Measurements from ENCODE around the gene DNAJB13. TPM values are rescaled to one million over a fixed set of nuclear protein-coding genes. Genes with fewer than 3 reads are reported as not detected.
"Not testable (repeated sequence)": the region's sequence is repeated elsewhere in the genome, so short reads cannot be mapped to it uniquely, and the experiment has no call there.

DNAJB13 gene
- total and polyA plus RNA-seq, 3 experiments from 2014 or later, result 0.31 to 0.44 TPM; not detected in 1

DNA sequence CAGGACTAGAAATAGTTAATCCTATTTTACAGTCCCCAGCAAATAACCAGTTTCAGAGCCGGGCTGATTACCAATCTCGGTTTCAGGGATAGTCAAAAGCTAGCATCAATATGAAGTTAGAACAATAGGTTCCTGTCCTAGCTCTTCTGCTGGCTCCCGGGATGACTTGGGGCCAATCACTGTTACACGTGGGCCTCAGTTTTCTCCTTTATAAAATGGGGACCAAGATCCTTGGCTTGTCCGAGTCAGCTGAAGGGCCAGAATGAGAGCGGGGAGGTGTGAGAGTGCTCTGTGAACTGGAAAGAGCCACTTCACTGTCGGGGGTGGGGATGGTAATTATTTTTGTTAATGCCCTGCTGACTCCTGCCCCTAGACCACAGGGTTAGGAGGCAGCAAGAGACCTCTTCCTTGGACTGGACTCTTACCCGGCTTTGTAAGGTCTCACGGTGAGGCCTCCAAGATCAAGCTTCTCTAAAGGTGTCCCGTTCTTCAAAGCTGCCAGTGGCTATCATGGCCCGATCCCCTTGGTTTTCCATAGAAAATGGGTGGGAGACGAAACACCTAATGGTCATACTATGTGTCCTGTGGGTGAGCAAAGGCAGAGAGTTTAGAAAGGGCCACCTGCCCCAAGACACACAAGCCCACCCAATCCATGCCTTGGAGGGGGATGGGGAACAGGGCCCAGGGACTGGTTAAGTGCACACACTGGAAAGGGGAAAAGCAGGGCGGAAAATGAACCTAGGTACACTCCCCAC, 30.4 kb downstream of the DNAJB13 start:
- H3K4me3 ChIP-seq (ENCODE audit: low read length), result peak overlapping the region; percentile 97

DNA sequence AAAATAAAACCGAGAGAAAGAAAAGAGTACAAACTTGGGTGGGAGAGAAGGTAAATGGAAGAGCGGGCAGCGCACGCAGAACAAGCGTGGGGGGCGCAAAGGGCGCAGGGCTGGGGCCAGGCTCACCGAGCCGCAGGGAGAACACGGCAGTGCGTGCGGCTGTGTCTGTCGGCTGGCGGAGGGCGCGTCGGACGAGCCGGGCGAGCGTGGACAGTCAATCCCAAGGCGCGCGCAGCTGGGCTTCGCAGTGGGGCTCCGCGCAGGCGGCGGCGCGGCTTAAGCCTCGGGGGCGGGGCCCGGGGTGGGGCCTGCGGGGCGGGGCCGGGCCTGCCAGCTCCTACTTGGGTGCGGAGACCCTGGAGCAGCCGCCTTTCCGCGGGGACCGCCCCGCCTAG, 31.8 kb downstream of the DNAJB13 start, which contains the start of gene UCP2:
UCP2 (minus strand) TSS at position 249 of the 395 bp plus-strand sequence. CDS start 4,465 bp downstream, outside the sequence.
- H3K27ac ChIP-seq (ENCODE audit: low read depth, low read length), result peak within 1 kb of the TSS; percentile 95
- peaks cover 0 to 4% (median 0%) of the 10 kb centered on the region in 5 donors for H3K9me3 Mint-ChIP-seq
- H3K9me3 ChIP-seq (ENCODE audit: low read length), result no peaks in the 10 kb centered on the region
- H3K36me3 ChIP-seq (ENCODE audit: insufficient read depth, low read length), result peaks cover 33% of the 10 kb centered on the region
- H3K27ac Mint-ChIP-seq, result peak within 1 kb of the TSS; percentile 94 to 100 (median 100)
- ChIA-PET CTCF (interaction anchor here (1.0 to 5.6 kb wide), 6 partner anchors 9 to 23 kb away, joined by 3 to 40 read pairs (median 6); no protein-coding TSS in a partner anchor), POLR2A (interaction anchor here (0.7 to 6.8 kb wide), 8 partner anchors 12 to 1999 kb away, joined by 3 to 150 read pairs (median 5); partner anchors contain the start of gene C2CD3)
- H3K27me3 ChIP-seq (ENCODE audit: insufficient read depth, low read length, poor library complexity, severe bottlenecking), result no peaks in the 10 kb centered on the region
- H3K27me3 Mint-ChIP-seq, result peaks cover 0 to 4% of the 10 kb centered on the region in 2 donors
- peaks cover 45% of the 10 kb centered on the region for H3K4me1 ChIP-seq (ENCODE audit: insufficient read depth, low read length)
- peak within 1 kb of the TSS; percentile 97 for H3K4me3 ChIP-seq (ENCODE audit: low read length)
- peak within 1 kb of the TSS; percentile 98 to 100 (median 99) for H3K4me3 Mint-ChIP-seq
- H3K4me1 Mint-ChIP-seq, result peaks cover 43 to 56% (median 47%) of the 10 kb centered on the region in 3 donors
- H3K36me3 Mint-ChIP-seq, result peaks cover 20 to 54% (median 23%) of the 10 kb centered on the region in 3 donors
- peak; percentile 72 to 88 (median 80) for DNase-seq

More for the DNA sequence above, 30.4 kb downstream of the DNAJB13 start:
- Histone ChIP-seq H3K4me1 (ENCODE audit: insufficient read depth, low read length) (peaks cover 58% of the 10 kb centered on the region), H3K9me3 (ENCODE audit: low read length) (no peaks in the 10 kb centered on the region), H3K27ac (ENCODE audit: low read depth, low read length) (peak overlapping the region; percentile 95), H3K36me3 (ENCODE audit: insufficient read depth, low read length) (peaks cover 46% of the 10 kb centered on the region), H3K27me3 (ENCODE audit: insufficient read depth, low read length, poor library complexity, severe bottlenecking) (no peaks in the 10 kb centered on the region)
- Mint-ChIP-seq H3K27me3 (peaks cover 0 to 4% of the 10 kb centered on the region in 2 donors), H3K36me3 (peaks cover 26 to 68% (median 32%) of the 10 kb centered on the region in 3 donors), H3K27ac (peak overlapping the region; percentile 94 to 100 (median 99)), H3K4me3 (peak overlapping the region; percentile 98 to 100 (median 99)), H3K4me1 (peaks cover 56 to 70% (median 60%) of the 10 kb centered on the region in 3 donors), H3K9me3 (peaks cover 0 to 4% (median 0%) of the 10 kb centered on the region in 5 donors)
- peak in 1 of 5 donors; percentile 37 for DNase-seq
- ChIA-PET POLR2A (interaction anchor here (1.0 to 6.8 kb wide), 10 partner anchors 10 to 210 kb away, joined by 3 to 150 read pairs (median 8); no protein-coding TSS in a partner anchor), CTCF (interaction anchor here (1.1 to 7.7 kb wide), 6 partner anchors 10 to 27 kb away, joined by 4 to 48 read pairs (median 22); no protein-coding TSS in a partner anchor)

DNA sequence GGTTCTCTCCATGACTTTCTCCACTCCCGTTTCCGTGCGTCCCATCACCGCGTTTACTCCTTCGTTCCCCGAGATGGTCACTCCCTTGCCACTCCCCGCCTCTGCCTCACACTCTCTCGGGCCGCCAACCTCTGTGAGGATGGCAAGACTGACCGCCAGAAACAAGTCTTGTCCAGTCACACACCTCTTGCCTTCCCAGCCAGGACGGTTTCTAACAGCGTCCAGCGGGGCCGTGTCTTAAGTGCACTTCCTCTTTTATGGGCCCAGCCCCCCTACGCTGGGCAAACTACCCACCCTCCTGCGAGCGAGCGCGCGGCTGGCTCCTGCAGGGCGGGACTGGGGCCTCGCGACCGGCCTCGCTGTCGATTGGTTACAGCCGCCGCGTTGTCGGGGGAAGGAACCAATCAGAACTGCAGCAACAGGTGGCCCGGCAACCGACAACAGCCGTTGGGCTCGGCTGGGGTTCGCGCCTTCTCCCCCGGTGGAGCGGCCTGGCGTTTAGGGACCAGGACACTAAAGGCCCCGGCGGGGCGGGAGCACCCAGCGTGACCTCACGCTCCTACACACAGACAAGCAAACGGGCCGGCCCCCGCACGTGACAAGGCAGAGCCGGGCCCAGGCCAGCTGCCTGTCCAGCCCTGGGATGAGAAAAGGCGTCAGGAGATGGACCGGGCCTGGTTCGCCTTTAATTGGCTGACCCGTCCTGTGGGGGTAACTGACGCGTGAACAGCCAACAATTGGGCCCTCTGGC, 32.3 kb downstream of the DNAJB13 start:
- peaks cover 39% of the 10 kb centered on the region for H3K4me1 ChIP-seq (ENCODE audit: insufficient read depth, low read length)
- Mint-ChIP-seq H3K4me3 (peak overlapping the region; percentile 98 to 100 (median 99)), H3K4me1 (peaks cover 38 to 50% (median 41%) of the 10 kb centered on the region in 3 donors), H3K9me3 (peaks cover 0 to 4% (median 0%) of the 10 kb centered on the region in 5 donors), H3K27ac (peak overlapping the region; percentile 94 to 100 (median 100)), H3K36me3 (peaks cover 20 to 49% (median 21%) of the 10 kb centered on the region in 3 donors), H3K27me3 (peaks cover 0 to 4% of the 10 kb centered on the region in 2 donors)
- H3K9me3 ChIP-seq (ENCODE audit: low read length), result no peaks in the 10 kb centered on the region
- H3K4me3 ChIP-seq (ENCODE audit: low read length), result peak overlapping the region; percentile 97
- peak overlapping the region; percentile 95 for H3K27ac ChIP-seq (ENCODE audit: low read depth, low read length)
- DNase-seq, result peak; percentile 88 to 96 (median 91)
- CTCF ChIA-PET, result interaction anchor here (1.0 to 5.6 kb wide), 8 partner anchors 11 to 22 kb away, joined by 3 to 40 read pairs (median 6); no protein-coding TSS in a partner anchor
- peaks cover 27% of the 10 kb centered on the region for H3K36me3 ChIP-seq (ENCODE audit: insufficient read depth, low read length)
- POLR2A ChIA-PET, result interaction anchor here (1.0 to 6.8 kb wide), 8 partner anchors 12 to 187 kb away, joined by 3 to 150 read pairs (median 7); partner anchors contain the start of gene C2CD3
- H3K27me3 ChIP-seq (ENCODE audit: insufficient read depth, low read length, poor library complexity, severe bottlenecking), result no peaks in the 10 kb centered on the region

DNA sequence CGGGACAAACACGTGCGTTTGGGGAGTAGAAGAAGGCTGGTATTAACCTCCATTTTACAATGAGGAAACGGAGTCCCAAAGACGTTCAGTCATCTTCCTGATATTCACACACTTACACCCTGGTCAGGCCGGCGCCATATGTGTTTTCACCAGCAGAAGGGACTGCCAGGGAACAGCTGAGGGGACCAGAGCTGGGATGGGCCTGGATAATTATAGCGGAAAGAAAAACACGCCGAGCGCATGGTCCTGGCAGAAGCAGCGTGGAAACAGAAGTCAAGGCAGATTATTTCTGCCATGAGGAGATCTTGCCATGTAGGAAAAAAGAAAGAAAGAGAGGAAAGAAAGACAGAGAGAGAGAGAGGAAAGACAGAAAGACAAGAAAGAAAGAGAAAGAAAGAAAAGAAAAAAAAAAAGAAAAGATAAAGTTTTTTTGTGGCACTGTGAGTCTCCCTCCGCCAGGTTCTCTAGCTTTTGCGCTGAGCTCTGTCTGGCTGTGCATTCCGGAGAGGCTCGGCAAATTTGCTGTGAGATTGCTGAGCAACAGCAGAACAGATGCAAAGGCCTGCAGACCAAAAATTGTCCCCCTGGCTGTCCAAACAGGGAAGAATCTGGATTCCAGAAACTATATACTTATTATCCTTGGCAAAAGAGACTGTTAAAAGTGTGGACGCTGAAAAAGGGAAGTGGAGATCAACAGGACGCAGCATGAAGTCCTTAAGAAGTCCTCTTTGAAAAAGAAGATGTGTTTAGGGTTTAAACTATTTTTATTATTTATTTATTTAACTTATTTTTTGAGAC, 33.1 kb downstream of the DNAJB13 start:
- Mint-ChIP-seq H3K36me3 (peaks cover 17 to 41% (median 19%) of the 10 kb centered on the region in 3 donors), H3K4me1 (peaks cover 30 to 43% (median 33%) of the 10 kb centered on the region in 3 donors)
- POLR2A ChIA-PET, result interaction anchor here (0.5 to 6.8 kb wide), 4 partner anchors 11 to 256 kb away, joined by 3 to 150 read pairs (median 7); no protein-coding TSS in a partner anchor

DNA sequence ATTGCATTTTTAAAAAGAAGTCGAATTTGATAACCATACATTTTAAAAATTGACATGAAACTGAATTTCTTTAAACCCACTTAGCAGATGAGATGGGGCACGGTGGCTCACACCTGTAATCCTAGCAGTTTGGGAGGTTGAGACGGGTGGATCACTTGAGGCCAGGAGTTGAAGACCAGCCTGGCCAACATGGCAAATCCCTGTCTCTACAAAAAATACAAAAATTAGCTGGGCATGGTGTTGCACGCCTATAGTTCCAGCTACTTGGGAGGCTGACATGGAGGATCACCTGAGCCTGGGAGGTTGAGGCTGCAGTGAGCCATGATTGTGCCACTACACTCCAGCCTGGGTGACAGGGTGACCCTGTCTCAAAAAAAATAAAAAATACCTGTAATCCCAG, 34.8 kb downstream of the DNAJB13 start:
- H3K27me3 Mint-ChIP-seq; POLR2A ChIA-PET; H3K9me3 Mint-ChIP-seq; H3K36me3 ChIP-seq (ENCODE audit: insufficient read depth, low read length); H3K27me3 ChIP-seq (ENCODE audit: insufficient read depth, low read length, poor library complexity, severe bottlenecking); H3K27ac ChIP-seq (ENCODE audit: low read depth, low read length); H3K4me3 ChIP-seq (ENCODE audit: low read length); CTCF ChIA-PET; H3K9me3 ChIP-seq (ENCODE audit: low read length): not testable (repeated sequence)
- peak in 1 of 5 donors; percentile 28 for DNase-seq
- Mint-ChIP-seq H3K36me3 (peaks cover 7 to 26% (median 14%) of the 10 kb centered on the region in 3 donors), H3K27ac (peak overlapping the region in 4 of 8 donors; percentile 24 to 46 (median 34)), H3K4me1 (peaks cover 17 to 25% (median 20%) of the 10 kb centered on the region in 3 donors), H3K4me3 (peak overlapping the region in 1 of 7 donors; percentile 31)
- peaks cover 15% of the 10 kb centered on the region for H3K4me1 ChIP-seq (ENCODE audit: insufficient read depth, low read length)

More for the DNA sequence above, 33.1 kb downstream of the DNAJB13 start:
- peak overlapping the region; percentile 97 for H3K4me3 ChIP-seq (ENCODE audit: low read length)
- Mint-ChIP-seq H3K27ac (peak overlapping the region; percentile 94 to 100 (median 100)), H3K9me3 (peaks cover 0 to 4% (median 0%) of the 10 kb centered on the region in 5 donors), H3K4me3 (peak overlapping the region; percentile 98 to 100 (median 99)), H3K27me3 (peaks cover 0 to 3% of the 10 kb centered on the region in 2 donors)
- peak overlapping the region; percentile 95 for H3K27ac ChIP-seq (ENCODE audit: low read depth, low read length)
- DNase-seq, result peak in 1 of 5 donors; percentile 50
- no peaks in the 10 kb centered on the region for H3K27me3 ChIP-seq (ENCODE audit: insufficient read depth, low read length, poor library complexity, severe bottlenecking)
- CTCF ChIA-PET, result interaction anchor here (1.0 to 5.6 kb wide), 4 partner anchors 10 to 21 kb away, joined by 3 to 40 read pairs (median 6); no protein-coding TSS in a partner anchor
- peaks cover 31% of the 10 kb centered on the region for H3K4me1 ChIP-seq (ENCODE audit: insufficient read depth, low read length)
- H3K9me3 ChIP-seq (ENCODE audit: low read length), result no peaks in the 10 kb centered on the region
- peaks cover 19% of the 10 kb centered on the region for H3K36me3 ChIP-seq (ENCODE audit: insufficient read depth, low read length)

DNA sequence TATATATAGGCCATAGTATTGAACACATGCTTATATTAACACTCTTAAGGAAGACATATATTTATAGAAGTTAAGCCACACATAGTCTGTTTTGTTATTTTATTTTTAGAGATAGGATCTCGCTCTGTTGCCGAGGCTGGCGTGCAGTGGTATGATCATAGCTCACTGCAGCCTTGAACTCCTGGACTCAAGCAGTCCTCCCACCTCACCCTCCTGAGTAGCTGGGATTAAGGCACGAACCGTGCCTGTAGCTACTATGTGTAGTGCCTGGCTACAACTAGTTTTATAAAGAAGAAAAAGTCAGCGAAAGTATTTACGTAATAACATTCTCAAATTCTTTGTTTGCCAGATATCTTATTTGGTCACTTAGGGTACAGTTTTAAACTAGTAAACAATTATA, 37.4 kb downstream of the DNAJB13 start:
- ChIA-PET CTCF (no interaction called here), POLR2A (no interaction called here)
- no peak overlapping the region for H3K4me3 Mint-ChIP-seq
- Histone ChIP-seq H3K36me3 (ENCODE audit: insufficient read depth, low read length) (no peaks in the 10 kb centered on the region), H3K4me3 (ENCODE audit: low read length) (no peak overlapping the region), H3K9me3 (ENCODE audit: low read length) (no peaks in the 10 kb centered on the region), H3K27ac (ENCODE audit: low read depth, low read length) (no peak overlapping the region), H3K27me3 (ENCODE audit: insufficient read depth, low read length, poor library complexity, severe bottlenecking) (no peaks in the 10 kb centered on the region), H3K4me1 (ENCODE audit: insufficient read depth, low read length) (peaks cover 24% of the 10 kb centered on the region)
- H3K27ac Mint-ChIP-seq, result no peak overlapping the region
- H3K36me3 Mint-ChIP-seq, result peaks cover 0 to 1% (median 0%) of the 10 kb centered on the region in 3 donors
- DNase-seq, result no peak
- H3K4me1 Mint-ChIP-seq, result peaks cover 17 to 38% (median 33%) of the 10 kb centered on the region in 3 donors
- H3K9me3 Mint-ChIP-seq, result no peaks in the 10 kb centered on the region
- no peaks in the 10 kb centered on the region for H3K27me3 Mint-ChIP-seq

DNA sequence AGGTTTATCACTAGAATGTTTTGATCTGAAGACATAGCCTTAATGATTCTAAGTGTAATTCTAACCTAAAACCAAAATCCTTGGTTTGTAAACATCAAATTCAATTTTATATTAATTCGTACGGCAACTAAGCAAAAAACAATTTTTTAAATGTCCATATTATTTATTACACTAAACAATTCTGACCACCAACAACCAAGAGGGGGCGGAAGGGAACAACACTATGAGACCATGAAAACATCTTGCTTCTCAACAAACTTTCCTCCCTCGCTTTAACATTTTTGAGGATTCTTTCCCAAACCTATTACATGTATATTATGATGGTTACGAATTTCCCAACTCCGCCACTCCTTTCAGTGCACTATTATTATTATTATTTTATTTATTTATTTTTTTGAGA, 38.3 kb downstream of the DNAJB13 start:
- Mint-ChIP-seq H3K27me3 (no peaks in the 10 kb centered on the region), H3K4me3 (no peak overlapping the region), H3K27ac (no peak overlapping the region), H3K36me3 (no peaks in the 10 kb centered on the region), H3K9me3 (no peaks in the 10 kb centered on the region), H3K4me1 (peaks cover 8 to 31% (median 23%) of the 10 kb centered on the region in 3 donors)
- H3K9me3 ChIP-seq (ENCODE audit: low read length), result no peaks in the 10 kb centered on the region
- POLR2A ChIA-PET, result no interaction called here
- H3K27me3 ChIP-seq (ENCODE audit: insufficient read depth, low read length, poor library complexity, severe bottlenecking), result no peaks in the 10 kb centered on the region
- DNase-seq, result peak in 1 of 5 donors; percentile 32
- H3K27ac ChIP-seq (ENCODE audit: low read depth, low read length), result no peak overlapping the region
- H3K4me1 ChIP-seq (ENCODE audit: insufficient read depth, low read length), result peaks cover 26% of the 10 kb centered on the region
- no peaks in the 10 kb centered on the region for H3K36me3 ChIP-seq (ENCODE audit: insufficient read depth, low read length)
- H3K4me3 ChIP-seq (ENCODE audit: low read length), result no peak overlapping the region
- CTCF ChIA-PET, result no interaction called here

Data from CD8-positive, alpha-beta memory T cell (primary cell).